ENCODE data around the gene PLA2G1B. TPM values are rescaled to one million over a fixed set of nuclear protein-coding genes. Genes with fewer than 3 reads are reported as not detected.

PLA2G1B gene
- total and polyA plus RNA-seq, 2 experiments from 2014 or later, result not detected

DNA sequence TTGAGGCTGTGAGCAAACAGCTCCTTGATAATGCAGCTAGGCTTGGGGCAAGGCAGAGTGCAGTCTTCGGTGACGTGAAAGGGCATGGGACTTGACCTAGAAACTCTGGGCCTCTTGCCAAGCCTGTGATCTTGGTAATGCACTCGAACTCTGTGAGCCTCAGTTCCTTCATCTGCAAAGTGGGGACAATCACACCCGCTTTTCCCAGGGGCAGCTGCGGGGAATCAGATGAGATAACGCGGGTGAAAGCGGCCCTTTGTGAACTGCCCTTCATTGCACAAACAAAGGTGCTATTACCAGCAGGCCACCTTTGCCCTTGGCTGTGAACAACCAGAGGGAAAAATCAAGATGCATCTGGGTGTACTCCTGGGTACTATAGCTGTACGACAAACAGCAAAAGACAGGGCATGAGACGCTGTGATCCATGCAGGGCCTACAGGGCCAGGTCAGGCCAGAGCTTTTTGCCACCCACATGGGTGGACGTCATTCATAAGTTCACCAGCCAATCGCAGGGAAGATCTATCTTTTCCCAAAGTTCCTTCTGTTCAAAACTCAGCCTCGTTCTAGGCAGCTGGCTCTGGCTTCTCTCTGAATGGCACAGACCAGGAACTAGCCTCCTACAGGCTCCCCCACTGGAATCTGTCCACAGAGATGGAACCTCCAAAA, 38.2 kb upstream of the PLA2G1B start:
- Histone ChIP-seq H3K4me3 (no peak overlapping the region), H3K9me3 (ENCODE audit: low read depth) (no peaks in the 10 kb centered on the region), H3F3A (ENCODE audit: insufficient read depth) (0 out of 2 replicates have a peak, but pooled peaks cover 4% of the 10 kb centered on the region), H4K20me1 (ENCODE audit: insufficient read depth) (no peaks in the 10 kb centered on the region), H3K4me2 (ENCODE audit: unreplicated experiment) (no peak overlapping the region), H3K27me3 (replicated peaks; ENCODE audit: insufficient read depth) (peaks cover 42% of the 10 kb centered on the region), H3K36me3 (ENCODE audit: low read depth) (no peaks in the 10 kb centered on the region), H3K9ac (no peak overlapping the region), H3K4me1 (ENCODE audit: insufficient read depth) (no peaks in the 10 kb centered on the region), H3K9me2 (ENCODE audit: insufficient read depth) (no peaks in the 10 kb centered on the region), H3K27ac (no peak overlapping the region), H2AFZ (no peak overlapping the region), H3K79me2 (ENCODE audit: insufficient read depth) (no peaks in the 10 kb centered on the region)
- WGBS, 2 experiments (ENCODE audit: low coverage in 1 of 2, low lambda C conversion rate in 2 of 2, missing lambda C conversion rate in 2 of 2), result 70 to 76% methylated on average over 13 of the region's 13 CpGs
- TF ChIP-seq EZH2 (IDR thresholded peaks at IDR 0.05; ENCODE audit: insufficient read depth, poor library complexity, severe bottlenecking), result no peak
- TF ChIP-seq EZH2phosphoT487 (IDR thresholded peaks at IDR 0.05; ENCODE audit: insufficient read depth, low read depth), result no peak
- no peak for DNase-seq
- in situ Hi-C loops (cut with MboI), result no loop called here

DNA sequence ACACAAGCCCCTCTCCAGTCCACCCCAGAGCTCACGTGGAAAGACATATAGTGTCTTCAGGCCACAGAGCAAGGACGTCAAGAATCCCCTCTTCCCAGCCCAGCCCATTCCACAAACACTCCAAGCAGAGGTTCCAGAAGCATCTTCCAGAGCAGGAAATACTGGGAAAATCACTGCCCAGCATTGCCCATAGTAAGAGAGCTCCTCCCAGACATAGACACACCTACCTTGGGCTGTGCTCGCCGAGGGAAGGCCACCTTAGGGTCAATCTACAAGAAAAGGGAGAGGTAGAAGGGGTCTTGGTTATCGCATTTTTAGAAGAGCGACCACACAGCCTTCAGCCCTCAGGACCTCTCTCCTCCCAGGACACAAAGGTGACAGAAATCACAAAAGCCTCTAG, 36.9 kb upstream of the PLA2G1B start:
- H3K27me3 ChIP-seq (replicated peaks; ENCODE audit: insufficient read depth), result peaks cover 28% of the 10 kb centered on the region
- no peak for DNase-seq
- TF ChIP-seq EZH2 (IDR thresholded peaks at IDR 0.05; ENCODE audit: insufficient read depth, poor library complexity, severe bottlenecking) (no peak), EZH2phosphoT487 (IDR thresholded peaks at IDR 0.05; ENCODE audit: insufficient read depth, low read depth) (no peak)
- in situ Hi-C loops (cut with MboI), result no loop called here
- 0 out of 2 replicates have a peak, but pooled peaks cover 4% of the 10 kb centered on the region for H3F3A ChIP-seq (ENCODE audit: insufficient read depth)
- H4K20me1 ChIP-seq (ENCODE audit: insufficient read depth), result no peaks in the 10 kb centered on the region
- H3K9ac ChIP-seq, result no peak overlapping the region
- H3K79me2 ChIP-seq (ENCODE audit: insufficient read depth), result no peaks in the 10 kb centered on the region
- H3K4me3 ChIP-seq, result no peak overlapping the region
- 49 to 61% methylated on average over 6 of the region's 6 CpGs for WGBS, 2 experiments (ENCODE audit: low coverage in 1 of 2, low lambda C conversion rate in 2 of 2, missing lambda C conversion rate in 2 of 2)
- H3K27ac ChIP-seq, result no peak overlapping the region
- no peak overlapping the region for H2AFZ ChIP-seq
- H3K9me3 ChIP-seq (ENCODE audit: low read depth), result no peaks in the 10 kb centered on the region
- H3K9me2 ChIP-seq (ENCODE audit: insufficient read depth), result no peaks in the 10 kb centered on the region
- no peaks in the 10 kb centered on the region for H3K4me1 ChIP-seq (ENCODE audit: insufficient read depth)
- no peak overlapping the region for H3K4me2 ChIP-seq (ENCODE audit: unreplicated experiment)
- H3K36me3 ChIP-seq (ENCODE audit: low read depth), result no peaks in the 10 kb centered on the region

- no peak overlapping the region for H2AFZ ChIP-seq
- no peak overlapping the region for H3K4me2 ChIP-seq (ENCODE audit: unreplicated experiment)
- H4K20me1 ChIP-seq (ENCODE audit: insufficient read depth), result no peaks in the 10 kb centered on the region
- no peaks in the 10 kb centered on the region for H3K79me2 ChIP-seq (ENCODE audit: insufficient read depth)
- H3K9me3 ChIP-seq (ENCODE audit: low read depth), result no peaks in the 10 kb centered on the region
- peaks cover 23% of the 10 kb centered on the region for H3K27me3 ChIP-seq (replicated peaks; ENCODE audit: insufficient read depth)
- H3K4me3 ChIP-seq, result no peak overlapping the region
- H3F3A ChIP-seq (ENCODE audit: insufficient read depth), result 0 out of 2 replicates have a peak, but pooled peaks cover 4% of the 10 kb centered on the region
- TF ChIP-seq EZH2 (IDR thresholded peaks at IDR 0.05; ENCODE audit: insufficient read depth, poor library complexity, severe bottlenecking) (no peak), EZH2phosphoT487 (IDR thresholded peaks at IDR 0.05; ENCODE audit: insufficient read depth, low read depth) (no peak)
- H3K9me2 ChIP-seq (ENCODE audit: insufficient read depth), result no peaks in the 10 kb centered on the region
- H3K36me3 ChIP-seq (ENCODE audit: low read depth), result no peaks in the 10 kb centered on the region
- H3K27ac ChIP-seq, result no peak overlapping the region
- no peak overlapping the region for H3K9ac ChIP-seq
- no peaks in the 10 kb centered on the region for H3K4me1 ChIP-seq (ENCODE audit: insufficient read depth)
- WGBS, 2 experiments (ENCODE audit: low coverage in 1 of 2, low lambda C conversion rate in 2 of 2, missing lambda C conversion rate in 2 of 2), result 46 to 47% methylated on average over 9 of the region's 9 CpGs
- no peak for DNase-seq
- in situ Hi-C loops (cut with MboI), result no loop called here
Observed at GRCh38 chr12:120363274-120363855, 35.8 kb upstream of the PLA2G1B start.

DNA sequence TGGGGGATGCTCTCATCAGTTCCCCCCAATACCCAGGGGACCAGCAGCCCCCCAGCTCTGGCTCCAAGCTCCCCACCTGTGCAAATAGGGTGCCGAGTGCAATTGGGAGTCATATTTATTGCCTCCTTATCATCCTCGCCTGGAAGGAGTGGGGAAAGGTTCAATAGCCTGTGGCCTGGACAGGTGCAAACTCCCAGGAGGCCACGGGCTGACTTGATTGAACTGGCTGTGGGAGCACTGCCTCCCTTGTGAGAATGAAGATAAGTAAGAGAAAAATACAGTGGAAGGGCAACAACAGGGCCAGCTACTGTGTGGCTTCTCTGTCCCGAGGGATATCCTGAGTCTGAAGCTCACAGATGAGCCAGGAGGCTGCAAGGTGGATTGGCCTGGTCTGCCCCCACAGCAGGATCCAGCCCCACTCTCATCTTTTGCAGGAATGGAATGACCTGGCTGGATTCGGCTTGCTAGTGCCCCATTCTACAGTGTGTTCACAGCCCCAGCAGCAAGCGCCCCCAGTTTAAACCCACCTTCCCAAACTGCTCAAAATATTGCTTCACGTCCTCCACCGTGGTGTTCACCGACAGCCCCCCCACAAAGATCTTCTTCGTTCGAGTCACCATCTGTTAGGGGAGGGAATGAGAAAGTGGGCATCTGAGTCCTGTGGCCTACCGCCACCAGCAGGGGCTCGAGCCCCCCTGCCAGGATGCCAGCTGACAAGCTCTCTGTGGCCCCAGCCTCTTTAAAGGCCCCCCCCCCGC, 35.1 kb upstream of the PLA2G1B start:
- Histone ChIP-seq H3K36me3 (ENCODE audit: low read depth) (no peaks in the 10 kb centered on the region), H3K4me2 (ENCODE audit: unreplicated experiment) (no peak overlapping the region), H3K9me2 (ENCODE audit: insufficient read depth) (no peaks in the 10 kb centered on the region), H3K4me3 (no peak overlapping the region), H3F3A (ENCODE audit: insufficient read depth) (0 out of 2 replicates have a peak, but pooled peaks cover 4% of the 10 kb centered on the region), H3K4me1 (ENCODE audit: insufficient read depth) (no peaks in the 10 kb centered on the region), H3K27me3 (replicated peaks; ENCODE audit: insufficient read depth) (peaks cover 19% of the 10 kb centered on the region), H2AFZ (no peak overlapping the region), H3K27ac (no peak overlapping the region), H4K20me1 (ENCODE audit: insufficient read depth) (no peaks in the 10 kb centered on the region), H3K79me2 (ENCODE audit: insufficient read depth) (no peaks in the 10 kb centered on the region), H3K9ac (no peak overlapping the region), H3K9me3 (ENCODE audit: low read depth) (no peaks in the 10 kb centered on the region)
- WGBS, 2 experiments (ENCODE audit: low coverage in 1 of 2, low lambda C conversion rate in 2 of 2, missing lambda C conversion rate in 2 of 2), result 72 to 80% methylated on average over 14 of the region's 14 CpGs
- in situ Hi-C loops (cut with MboI), result no loop called here
- TF ChIP-seq EZH2 (IDR thresholded peaks at IDR 0.05; ENCODE audit: insufficient read depth, poor library complexity, severe bottlenecking) (no peak), EZH2phosphoT487 (IDR thresholded peaks at IDR 0.05; ENCODE audit: insufficient read depth, low read depth) (no peak)
- no peak for DNase-seq

All from GM23248 (cell line).